Uterus (tissue), 2 donors: ENCODE results near the gene NEDD4L.

Experiments used
- CTCF ChIP-seq, 4 experiments: fragments of 200-600 bp in 2 of 4; fragments of 450-650 bp in 2 of 4; sonication (generic) in 2 of 4; IDR thresholded peaks; one replicate each; pipeline ENCODE4 v1.5.1; 2016 to 2019; ENCODE audit warnings: antibody characterized with exemption in 4 of 4, mild to moderate bottlenecking in 2 of 4, moderate library complexity in 1 of 4
- POLR2A ChIP-seq, 2 donors: fragments of 450-650 bp; IDR thresholded peaks; one replicate each; pipeline ENCODE4 v1.6.1; 2016; ENCODE audit warnings: antibody characterized with exemption in 2 of 2, mild to moderate bottlenecking in 1 of 2, moderate library complexity in 1 of 2

DNA sequence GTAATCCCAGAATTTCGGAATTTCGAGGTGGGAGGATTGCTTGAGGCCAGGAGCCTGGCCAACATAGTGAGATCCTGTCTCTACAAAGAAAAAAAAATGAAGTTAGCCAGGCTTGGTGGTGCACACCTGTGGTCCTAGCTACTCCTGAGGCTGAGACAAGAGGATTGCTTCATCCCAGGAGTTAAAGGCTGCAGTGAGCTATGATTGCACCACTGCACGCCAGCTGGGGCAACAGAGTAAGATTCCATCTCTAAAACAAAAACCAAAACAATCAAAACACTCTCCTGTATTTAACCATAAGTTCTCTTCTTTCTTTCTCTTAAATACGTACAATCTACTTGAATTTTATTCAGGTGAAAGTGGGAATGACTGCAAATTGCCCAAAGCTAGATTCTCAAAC, 33.8 kb upstream of the NEDD4L start:
- TF ChIP-seq CTCF (IDR thresholded peaks at IDR 0.05) (no peak), POLR2A (IDR thresholded peaks at IDR 0.05) (no peak)
